KMS-11 (cell line): ENCODE data around the gene TACSTD2.

Experiments used
- H2AFZ ChIP-seq: fragments of 200-600 bp; sonication (generic); 2 replicates; pipeline ENCODE4 v1.6.1; 2016; ENCODE audit warnings: antibody characterized with exemption, mixed run types, low read depth
- H3K27ac ChIP-seq: fragments of 200-600 bp; sonication (generic); 2 replicates; pipeline ENCODE4 v1.6.1; 2016; ENCODE audit warnings: mild to moderate bottlenecking, mixed run types
- H3K27me3 ChIP-seq: fragments of 200-600 bp; sonication (generic); 2 replicates; pipeline ENCODE4 v1.6.1; 2017; ENCODE audit warnings: mild to moderate bottlenecking, low read depth, mixed run types, moderate library complexity; ENCODE audit not compliant: insufficient read depth
- H3K36me3 ChIP-seq: fragments of 200-600 bp; sonication (generic); 2 replicates; pipeline ENCODE4 v1.6.1; 2017; ENCODE audit warnings: mild to moderate bottlenecking, mixed run types; ENCODE audit not compliant: insufficient read depth
- H3K4me1 ChIP-seq: fragments of 200-600 bp; sonication (generic); 2 replicates; pipeline ENCODE4 v1.6.1; 2016; ENCODE audit warnings: mild to moderate bottlenecking, low read depth, mixed run types; ENCODE audit not compliant: poor library complexity, severe bottlenecking
- H3K4me2 ChIP-seq: fragments of 200-600 bp; sonication (generic); 2 replicates; pipeline ENCODE4 v1.7.0; 2016; ENCODE audit warnings: mild to moderate bottlenecking, mixed run types
- H3K4me3 ChIP-seq: fragments of 200-600 bp; sonication (generic); IDR thresholded peaks from 2 replicates; pipeline ENCODE4 v1.6.1; 2017; ENCODE audit warnings: low read depth, low read length, mixed read lengths; ENCODE audit not compliant: insufficient read depth
- H3K79me2 ChIP-seq: fragments of 200-600 bp; sonication (generic); 2 replicates; pipeline ENCODE4 v1.6.1; 2016; ENCODE audit warnings: low read depth, mixed run types; ENCODE audit not compliant: insufficient read depth
- H3K9ac ChIP-seq: fragments of 200-600 bp; sonication (generic); 2 replicates; pipeline ENCODE4 v1.6.1; 2016; ENCODE audit warnings: mild to moderate bottlenecking, mixed run types
- H4K20me1 ChIP-seq: fragments of 200-600 bp; sonication (generic); 2 replicates; pipeline ENCODE4 v1.6.1; 2016; ENCODE audit warnings: mild to moderate bottlenecking, mixed run types; ENCODE audit not compliant: insufficient read depth
- TF ChIP-seq, protein P1 (sequence below): fragments of 200-600 bp; sonication (generic); conservative IDR thresholded peaks from 2 replicates; pipeline ENCODE4 v1.6.1; 2017; ENCODE audit warnings: low read depth, mild to moderate bottlenecking, antibody characterized with exemption, low read length, moderate library complexity, mixed read lengths

TACSTD2 gene

DNA sequence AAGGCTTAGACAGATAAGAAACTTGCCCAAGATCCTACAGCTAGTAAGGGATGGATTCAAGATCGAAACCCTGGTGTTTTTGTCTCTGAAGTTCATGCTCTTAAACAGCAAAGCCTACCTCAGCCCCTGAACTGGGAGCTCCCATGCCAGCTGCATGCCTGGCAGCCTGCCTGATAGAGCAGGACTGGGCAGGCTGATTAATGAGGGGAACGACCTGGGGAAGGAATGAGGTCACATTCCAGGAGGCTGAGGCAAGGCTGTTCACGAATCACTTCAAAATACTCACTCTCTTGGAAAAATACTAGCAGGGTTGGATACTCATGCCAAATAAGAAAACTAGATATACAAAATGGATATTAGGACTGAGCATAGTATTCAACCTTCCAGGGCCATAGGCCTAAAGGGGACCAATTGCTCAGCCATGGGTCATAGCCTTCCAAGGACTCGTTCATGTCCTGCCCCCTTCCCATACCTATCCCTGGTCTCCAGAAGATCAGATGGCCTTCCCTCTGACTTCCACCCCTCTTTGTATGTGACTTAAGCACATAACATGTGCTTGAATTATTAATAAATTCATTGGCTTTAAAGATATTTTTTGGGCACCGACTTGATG lies 15.6 kb upstream of the TACSTD2 start:
- Histone ChIP-seq H3K27ac (no peak overlapping the region), H3K4me3 (no peak overlapping the region), H3K4me2 (no peak overlapping the region), H3K4me1 (no peaks in the 10 kb centered on the region), H2AFZ (no peak overlapping the region), H3K36me3 (no peaks in the 10 kb centered on the region), H4K20me1 (no peaks in the 10 kb centered on the region), H3K79me2 (no peaks in the 10 kb centered on the region), H3K27me3 (no peaks in the 10 kb centered on the region), H3K9ac (no peak overlapping the region)
- TF ChIP-seq, protein P1, sequence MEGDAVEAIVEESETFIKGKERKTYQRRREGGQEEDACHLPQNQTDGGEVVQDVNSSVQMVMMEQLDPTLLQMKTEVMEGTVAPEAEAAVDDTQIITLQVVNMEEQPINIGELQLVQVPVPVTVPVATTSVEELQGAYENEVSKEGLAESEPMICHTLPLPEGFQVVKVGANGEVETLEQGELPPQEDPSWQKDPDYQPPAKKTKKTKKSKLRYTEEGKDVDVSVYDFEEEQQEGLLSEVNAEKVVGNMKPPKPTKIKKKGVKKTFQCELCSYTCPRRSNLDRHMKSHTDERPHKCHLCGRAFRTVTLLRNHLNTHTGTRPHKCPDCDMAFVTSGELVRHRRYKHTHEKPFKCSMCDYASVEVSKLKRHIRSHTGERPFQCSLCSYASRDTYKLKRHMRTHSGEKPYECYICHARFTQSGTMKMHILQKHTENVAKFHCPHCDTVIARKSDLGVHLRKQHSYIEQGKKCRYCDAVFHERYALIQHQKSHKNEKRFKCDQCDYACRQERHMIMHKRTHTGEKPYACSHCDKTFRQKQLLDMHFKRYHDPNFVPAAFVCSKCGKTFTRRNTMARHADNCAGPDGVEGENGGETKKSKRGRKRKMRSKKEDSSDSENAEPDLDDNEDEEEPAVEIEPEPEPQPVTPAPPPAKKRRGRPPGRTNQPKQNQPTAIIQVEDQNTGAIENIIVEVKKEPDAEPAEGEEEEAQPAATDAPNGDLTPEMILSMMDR, result no peak

- H3K36me3 ChIP-seq, result no peaks in the 10 kb centered on the region
- H3K79me2 ChIP-seq, result no peaks in the 10 kb centered on the region
- no peak overlapping the region for H3K4me3 ChIP-seq
- no peaks in the 10 kb centered on the region for H3K27me3 ChIP-seq
- no peaks in the 10 kb centered on the region for H3K4me1 ChIP-seq
- H3K4me2 ChIP-seq, result no peak overlapping the region
- TF ChIP-seq, protein P1, result no peak
- no peak overlapping the region for H3K9ac ChIP-seq
- no peak overlapping the region for H2AFZ ChIP-seq
- H4K20me1 ChIP-seq, result no peaks in the 10 kb centered on the region
- H3K27ac ChIP-seq, result no peak overlapping the region
Measured at GRCh38 chr1:58591806-58592205, 14.8 kb upstream of the TACSTD2 start.

GRCh38 chr1:58590019-58590418 lies 13.0 kb upstream of the TACSTD2 start:
- H3K4me2 ChIP-seq, result no peak overlapping the region
- no peaks in the 10 kb centered on the region for H4K20me1 ChIP-seq
- no peaks in the 10 kb centered on the region for H3K4me1 ChIP-seq
- H3K79me2 ChIP-seq, result no peaks in the 10 kb centered on the region
- no peaks in the 10 kb centered on the region for H3K36me3 ChIP-seq
- H3K9ac ChIP-seq, result no peak overlapping the region
- H2AFZ ChIP-seq, result no peak overlapping the region
- H3K27ac ChIP-seq, result no peak overlapping the region
- TF ChIP-seq, protein P1, result no peak
- H3K27me3 ChIP-seq, result no peaks in the 10 kb centered on the region
- no peak overlapping the region for H3K4me3 ChIP-seq

- peaks cover 16% of the 10 kb centered on the region for H3K4me1 ChIP-seq
- TF ChIP-seq, protein P1, result no peak
- no peaks in the 10 kb centered on the region for H3K36me3 ChIP-seq
- no peak overlapping the region for H3K4me2 ChIP-seq
- H3K27me3 ChIP-seq, result no peaks in the 10 kb centered on the region
- H4K20me1 ChIP-seq, result no peaks in the 10 kb centered on the region
- H2AFZ ChIP-seq, result no peak overlapping the region
- H3K9ac ChIP-seq, result no peak overlapping the region
- no peaks in the 10 kb centered on the region for H3K79me2 ChIP-seq
- no peak overlapping the region for H3K27ac ChIP-seq
- H3K4me3 ChIP-seq, result no peak overlapping the region
Measured at GRCh38 chr1:58588396-58588795, 11.3 kb upstream of the TACSTD2 start.
